Epithelial cell of proximal tubule (primary cell): ENCODE measurements around the gene LMF1. TPM values are rescaled to one million over a fixed set of nuclear protein-coding genes. Genes with fewer than 3 reads are reported as not detected.

Source experiments
- DNase-seq: peaks from one replicate; pipeline ENCODE4 v3.0.0-alpha.2; 2011; ENCODE audit warnings: low read depth
- H3K4me3 ChIP-seq: 2 replicates; pipeline ENCODE4 v1.5.1; 2011; ENCODE audit warnings: low read depth, mild to moderate bottlenecking, low read length
- CTCF ChIP-seq: conservative IDR thresholded peaks from 2 replicates; pipeline ENCODE4 v1.5.1; 2012; ENCODE audit warnings: low read depth, mild to moderate bottlenecking, low read length
- total RNA-seq: library from RNA; depleted of rRNA; stranded (reverse); fragments of >200 nt; gene quantifications from 2 replicates; pipeline ENCODE4 v1.2.3, GENCODE V29; 2015

The LMF1 gene
- total RNA-seq, 1 donor from 2014 or later: 8.2 TPM

DNA sequence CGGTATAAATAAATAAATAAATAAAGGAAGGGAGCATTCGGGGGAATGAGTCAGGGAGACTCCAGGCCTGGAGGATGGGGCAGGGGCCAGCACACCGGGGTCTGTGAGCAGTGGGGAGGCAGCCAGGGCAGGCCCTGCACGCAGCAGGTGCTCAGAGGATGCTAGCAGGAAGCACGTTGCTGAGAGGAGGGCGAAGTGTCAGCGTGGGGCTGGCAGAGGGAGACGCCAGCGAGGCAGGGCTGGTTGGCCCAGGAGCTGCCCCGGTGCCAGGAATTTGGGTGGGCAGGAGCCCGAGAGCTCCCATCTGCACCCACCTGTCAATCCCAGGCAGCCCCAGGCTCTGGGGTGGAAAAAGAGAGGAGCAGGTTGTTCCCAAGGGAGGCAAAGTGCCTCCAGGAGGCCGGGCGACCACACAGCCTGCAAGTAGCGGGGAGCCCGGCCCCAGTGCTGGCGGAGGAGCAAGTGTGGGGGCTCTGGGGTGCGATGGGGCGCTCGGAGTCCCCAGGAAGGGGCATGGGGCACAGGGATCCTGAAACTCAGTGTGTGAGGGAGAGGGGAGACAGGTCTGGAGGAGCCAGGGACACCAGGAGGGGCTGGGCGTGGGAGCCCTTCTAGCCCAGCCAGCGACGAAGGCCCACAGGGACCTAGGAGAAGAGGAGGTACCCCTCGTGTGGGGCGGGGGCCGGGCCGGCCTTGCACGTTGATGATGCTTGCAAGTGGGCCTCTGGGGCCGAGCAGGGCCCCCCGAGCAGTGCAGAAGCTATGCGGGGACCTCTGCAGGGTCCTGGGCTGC, 38.8 kb upstream of the LMF1 start:
- no peak overlapping the region for H3K4me3 ChIP-seq
- no peak for DNase-seq
- TF ChIP-seq CTCF: no peak

DNA sequence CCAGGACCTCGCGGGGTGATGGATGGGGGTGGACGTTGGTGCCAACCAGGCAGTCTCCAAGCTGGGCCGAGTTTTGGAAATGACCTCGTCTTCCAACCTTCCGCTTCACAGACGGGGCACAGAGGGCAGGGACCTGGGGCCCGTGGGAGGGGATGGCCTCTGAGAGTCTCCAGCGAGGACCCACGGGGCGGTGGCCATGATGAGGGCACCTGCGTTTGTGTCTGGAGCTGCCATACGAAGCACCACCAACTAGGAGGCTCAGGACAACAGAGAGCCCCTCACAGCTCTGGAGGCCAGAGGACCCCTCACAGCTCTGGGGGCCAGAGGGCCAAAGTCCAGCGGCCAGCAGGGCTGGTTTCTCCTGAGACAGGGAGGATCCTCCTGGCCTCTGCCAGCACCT, 37.3 kb upstream of the LMF1 start:
- no peak for DNase-seq
- H3K4me3 ChIP-seq: no peak overlapping the region
- TF ChIP-seq CTCF: no peak

GRCh38 chr16:1007284-1007850, 36.6 kb upstream of the LMF1 start:
- H3K4me3 ChIP-seq: no peak overlapping the region
- TF ChIP-seq CTCF: no peak
- no peak for DNase-seq

DNA sequence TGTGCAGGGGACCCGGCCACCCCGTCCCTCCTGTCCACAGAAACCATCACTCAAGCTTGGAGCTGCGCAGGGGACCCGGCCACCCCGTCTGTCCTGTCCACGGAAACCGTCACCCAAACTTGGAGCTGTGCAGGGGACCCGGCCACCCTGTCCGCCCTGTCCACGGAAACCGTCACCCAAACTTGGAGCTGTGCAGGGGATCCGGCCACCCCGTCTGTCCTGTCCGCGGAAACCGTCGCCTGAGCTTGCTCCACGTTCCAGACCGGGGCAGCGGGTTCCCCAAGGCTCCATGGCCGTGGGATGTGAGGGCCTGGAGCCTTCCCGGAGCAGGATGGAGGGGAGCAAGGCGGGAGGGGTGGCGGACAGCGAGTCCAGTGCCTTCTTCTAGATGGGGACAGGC, 36.0 kb upstream of the LMF1 start:
- no peak overlapping the region for H3K4me3 ChIP-seq
- DNase-seq: no peak
- no peak for TF ChIP-seq CTCF

GRCh38 chr16:1005286-1005685, 34.5 kb upstream of the LMF1 start:
- no peak for DNase-seq
- TF ChIP-seq CTCF: no peak
- H3K4me3 ChIP-seq: no peak overlapping the region

GRCh38 chr16:1003391-1004347, 32.9 kb upstream of the LMF1 start:
- no peak for DNase-seq
- TF ChIP-seq CTCF: no peak
- H3K4me3 ChIP-seq: no peak overlapping the region
